Left colon (tissue), 2 donors: ENCODE data around the gene LIPC. TPM values are rescaled to one million over a fixed set of nuclear protein-coding genes. Genes with fewer than 3 reads are reported as not detected.
A peak's percentile ranks its signal among the peaks of the same experiment; 100 is the strongest.

ENCODE experiments used
- ATAC-seq: fragments of 200-7000 bp; cut with Tn5 transposase; one replicate; pipeline ENCODE4 v1.9.1; 2020; ENCODE audit warnings: mild to moderate bottlenecking, moderate library complexity
- DNase-seq, 2 donors: peaks; one replicate each; pipeline ENCODE4 v3.0.0-alpha.2; 2020
- intact Hi-C, 2 donors: fragments of 100-400 bp; cut with DNase I in 1 of 2; cut with micrococcal nuclease in 1 of 2; formaldehyde crosslinking; loops; one replicate each; pipeline versions ENCODE4 v1.11.2 to v1.14.0; 2022; cut with DNase I, micrococcal nuclease
- total RNA-seq, 2 donors: library from RNA; stranded (reverse); fragmentation: NEBNext Ultra II Directional; extraction: Animal tissue kit (Norgen Biotek cat#: 25700); gene quantifications; one replicate each; pipeline ENCODE4 v1.2.1, GENCODE V29; 2021
- donor health status: DM: no; HTN: no; CAD: no.
- donor health status: DM: yes; HTN: yes; CAD: no.

LIPC gene
- total RNA-seq, 2 donors from 2014 or later: 3.0 to 6.0 TPM

- intact Hi-C loops: loop anchor here in 1 of 2 donors (10.0 kb wide), 1 partner anchor 56 kb away; no protein-coding TSS in a partner anchor
- DNase-seq: no peak
- no peak for ATAC-seq
Measured at GRCh38 chr15:58538901-58539300, 107.1 kb downstream of the LIPC start.

- intact Hi-C loops: loop anchor here in 1 of 2 donors (10.0 kb wide), 1 partner anchor 55 kb away; no protein-coding TSS in a partner anchor
- DNase-seq: no peak
- ATAC-seq: peak; percentile 71
Measured at GRCh38 chr15:58539548-58539947, 107.8 kb downstream of the LIPC start.

GRCh38 chr15:58541410-58542087 lies 109.8 kb downstream of the LIPC start:
- intact Hi-C loops: no loop called here
- ATAC-seq (no peak), DNase-seq (no peak)

- intact Hi-C loops: no loop called here
- no peak for ATAC-seq
- no peak for DNase-seq
Measured at GRCh38 chr15:58543664-58544335, 112.0 kb downstream of the LIPC start.

- intact Hi-C loops: no loop called here
- no peak for DNase-seq
Measured at GRCh38 chr15:58544756-58545155, 113.0 kb downstream of the LIPC start.

GRCh38 chr15:58545307-58546065 lies 113.7 kb downstream of the LIPC start:
- DNase-seq: no peak
- intact Hi-C loops: no loop called here
- ATAC-seq: no peak

More at GRCh38 chr15:58544756-58545155, 113.0 kb downstream of the LIPC start:
- no peak for ATAC-seq

- no peak for DNase-seq
- ATAC-seq: no peak
- intact Hi-C loops: no loop called here
Measured at GRCh38 chr15:58546066-58546591, 114.3 kb downstream of the LIPC start.

- ATAC-seq: peak; percentile 58
- intact Hi-C loops: no loop called here
- no peak for DNase-seq
Measured at GRCh38 chr15:58546635-58547627, 115.1 kb downstream of the LIPC start.

GRCh38 chr15:58547628-58548307 lies 116.0 kb downstream of the LIPC start:
- ATAC-seq: no peak
- intact Hi-C loops: no loop called here
- DNase-seq: no peak

- DNase-seq (no peak), ATAC-seq (no peak)
- intact Hi-C loops: no loop called here
Measured at GRCh38 chr15:58548308-58549012, 116.7 kb downstream of the LIPC start.

GRCh38 chr15:58549013-58549784 lies 117.4 kb downstream of the LIPC start:
- no peak for ATAC-seq
- intact Hi-C loops: no loop called here
- DNase-seq: no peak

GRCh38 chr15:58549785-58550074 lies 117.9 kb downstream of the LIPC start:
- ATAC-seq (no peak), DNase-seq (no peak)
- intact Hi-C loops: no loop called here

- ATAC-seq (no peak), DNase-seq (no peak)
- intact Hi-C loops: no loop called here
Measured at GRCh38 chr15:58551084-58551763, 119.4 kb downstream of the LIPC start.

- peak; percentile 71 to 83 for DNase-seq
- ATAC-seq: peak; percentile 94
- intact Hi-C loops: no loop called here
Measured at GRCh38 chr15:58551764-58552504, 120.1 kb downstream of the LIPC start.

- ATAC-seq (no peak), DNase-seq (no peak)
- intact Hi-C loops: no loop called here
Measured at GRCh38 chr15:58552505-58553364, 120.9 kb downstream of the LIPC start.
